Panc1 (cell line): Measurements from ENCODE around the gene AGBL5. TPM values are rescaled to one million over a fixed set of nuclear protein-coding genes. Genes with fewer than 3 reads are reported as not detected.

Experiments used
- ATAC-seq: fragments of 200-7000 bp; cut with Tn5 transposase; 2 replicates; pipeline ENCODE4 v1.9.1; 2020; ENCODE audit warnings: mild to moderate bottlenecking, moderate library complexity
- BruUV-seq: library from RNA; stranded (reverse); fragments of 400-500 nt; replicated peaks from 2 replicates; lab custom pipeline; 2021; lab: Mats Ljungman, UMichigan
- CTCF ChIA-PET: fragments of 300-600 bp; sonication (Branson Sonifier 250); formaldehyde crosslinking; loops from one replicate; lab custom pipeline; 2022; ENCODE audit warnings: antibody characterized with exemption; lab: Charles Lee
- POLR2A ChIA-PET: fragments of 300-600 bp; sonication (Branson Sonifier 250); formaldehyde crosslinking; loops from one replicate; lab custom pipeline; 2022; ENCODE audit warnings: antibody characterized with exemption; lab: Charles Lee
- DNase-seq: peaks from one replicate; pipeline ENCODE4 v3.0.0-alpha.2; 2010; ENCODE audit warnings: low read depth, low spot score
- H3K27ac ChIP-seq: 2 replicates; pipeline ENCODE4 v1.5.1; 2011; ENCODE audit warnings: mild to moderate bottlenecking, low read length, inconsistent platforms
- H3K27me3 ChIP-seq: fragments of 200-500 bp; sonication (Bioruptor generic); 2 replicates; pipeline ENCODE4 v1.6.0; 2014; ENCODE audit warnings: low read length, inconsistent platforms; ENCODE audit not compliant: control insufficient read depth, insufficient read depth
- H3K36me3 ChIP-seq: fragments of 200-500 bp; sonication (Bioruptor generic); 2 replicates; pipeline ENCODE4 v1.5.1; 2014; ENCODE audit warnings: inconsistent platforms, mild to moderate bottlenecking, low read length, moderate library complexity; ENCODE audit not compliant: control insufficient read depth, insufficient read depth
- H3K4me1 ChIP-seq: 2 replicates; pipeline ENCODE4 v1.5.1; 2011; ENCODE audit warnings: inconsistent platforms, mild to moderate bottlenecking, low read length, moderate library complexity; ENCODE audit not compliant: control insufficient read depth, insufficient read depth
- H3K4me3 ChIP-seq, 2 experiments: 2 replicates each; pipeline ENCODE4 v1.5.1; 2011 to 2012; ENCODE audit warnings: low read depth in 2 of 2, low read length in 2 of 2, mild to moderate bottlenecking in 2 of 2, inconsistent platforms in 1 of 2, moderate library complexity in 1 of 2
- H3K9me3 ChIP-seq: fragments of 200-500 bp; sonication (Bioruptor generic); 2 replicates; pipeline ENCODE4 v1.5.1; 2014; ENCODE audit warnings: low read depth, mild to moderate bottlenecking, inconsistent platforms, low read length, moderate library complexity; ENCODE audit not compliant: control insufficient read depth, insufficient read depth
- POLR2AphosphoS5 ChIP-seq: IDR thresholded peaks from 2 replicates; pipeline ENCODE4 v1.6.1; 2012; ENCODE audit warnings: mild to moderate bottlenecking, low read depth, low read length, moderate library complexity
- REST ChIP-seq, 2 experiments: IDR thresholded peaks; 2 replicates each; pipeline ENCODE4 v1.6.1; 2011 to 2012; ENCODE audit warnings: low read depth in 2 of 2, control low read depth in 1 of 2, low read length in 1 of 2, mild to moderate bottlenecking in 1 of 2, moderate library complexity in 1 of 2; ENCODE audit not compliant: insufficient read depth in 1 of 2
- SIN3A ChIP-seq: IDR thresholded peaks from 2 replicates; pipeline ENCODE4 v1.6.1; 2012; ENCODE audit warnings: low read depth, mild to moderate bottlenecking, low read length, moderate library complexity, borderline replicate concordance; ENCODE audit not compliant: insufficient read depth
- TCF7L2 ChIP-seq: IDR thresholded peaks from 2 replicates; pipeline ENCODE4 v1.6.1; 2011; ENCODE audit warnings: mild to moderate bottlenecking, low read depth, low read length, inconsistent platforms
- in situ Hi-C: cut with HindIII; loops from 2 replicates; pipeline ENCODE4 v1.10.0; 2016; ENCODE audit warnings: low sequenced_read_pairs, low pct_unique_long_range_greater_than_20kb
- intact Hi-C: fragments of 100-400 bp; cut with micrococcal nuclease; formaldehyde crosslinking; loops from one replicate; pipeline ENCODE4 v1.10.0; 2022; ENCODE audit not compliant: unreplicated experiment
- total RNA-seq: library from RNA; stranded (reverse); gene quantifications from one replicate; pipeline ENCODE4 v1.2.1, GENCODE V29; 2021; ENCODE audit not compliant: unreplicated experiment
- TF ChIP-seq, protein P1 (sequence below): fragments of 450-650 bp; IDR thresholded peaks from 2 replicates; pipeline ENCODE4 v1.5.1; 2017; ENCODE audit warnings: mild to moderate bottlenecking

The AGBL5 gene
- total RNA-seq, 1 experiment from 2014 or later: 55.6 TPM

DNA sequence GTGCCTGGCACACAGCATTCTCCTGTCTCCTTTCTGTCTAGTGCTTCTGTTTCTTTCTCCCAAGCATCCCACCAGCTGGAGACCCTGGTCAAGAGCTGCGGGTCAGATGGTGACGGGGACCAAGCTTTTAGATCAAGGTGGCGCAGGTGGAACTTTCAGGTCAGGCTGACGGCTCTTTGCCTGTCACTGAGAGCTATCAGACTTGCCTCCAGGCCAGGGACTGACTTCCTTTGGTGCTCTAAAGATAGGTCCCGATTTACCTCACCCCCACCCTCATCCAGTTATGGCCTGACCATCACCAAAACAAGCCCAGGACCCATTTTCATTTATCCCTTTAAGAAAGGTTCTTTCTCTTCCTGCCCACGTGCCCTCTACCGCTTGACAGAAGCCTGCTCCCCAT lies 25.8 kb downstream of the AGBL5 start:
- no peak for TF ChIP-seq SIN3A
- no peak for TF ChIP-seq TCF7L2
- no peak for TF ChIP-seq REST (IDR thresholded peaks at IDR 0.05; ENCODE audit: insufficient read depth in 1 of 2, low read depth in 2 of 2, low read length in 1 of 2)
- TF ChIP-seq, protein P1, sequence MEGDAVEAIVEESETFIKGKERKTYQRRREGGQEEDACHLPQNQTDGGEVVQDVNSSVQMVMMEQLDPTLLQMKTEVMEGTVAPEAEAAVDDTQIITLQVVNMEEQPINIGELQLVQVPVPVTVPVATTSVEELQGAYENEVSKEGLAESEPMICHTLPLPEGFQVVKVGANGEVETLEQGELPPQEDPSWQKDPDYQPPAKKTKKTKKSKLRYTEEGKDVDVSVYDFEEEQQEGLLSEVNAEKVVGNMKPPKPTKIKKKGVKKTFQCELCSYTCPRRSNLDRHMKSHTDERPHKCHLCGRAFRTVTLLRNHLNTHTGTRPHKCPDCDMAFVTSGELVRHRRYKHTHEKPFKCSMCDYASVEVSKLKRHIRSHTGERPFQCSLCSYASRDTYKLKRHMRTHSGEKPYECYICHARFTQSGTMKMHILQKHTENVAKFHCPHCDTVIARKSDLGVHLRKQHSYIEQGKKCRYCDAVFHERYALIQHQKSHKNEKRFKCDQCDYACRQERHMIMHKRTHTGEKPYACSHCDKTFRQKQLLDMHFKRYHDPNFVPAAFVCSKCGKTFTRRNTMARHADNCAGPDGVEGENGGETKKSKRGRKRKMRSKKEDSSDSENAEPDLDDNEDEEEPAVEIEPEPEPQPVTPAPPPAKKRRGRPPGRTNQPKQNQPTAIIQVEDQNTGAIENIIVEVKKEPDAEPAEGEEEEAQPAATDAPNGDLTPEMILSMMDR: no peak
- no peak for TF ChIP-seq POLR2AphosphoS5
- no peaks in the 10 kb centered on the region for H3K27me3 ChIP-seq
- intact Hi-C loops: no loop called here
- no peaks in the 10 kb centered on the region for H3K36me3 ChIP-seq
- H3K9me3 ChIP-seq: no peaks in the 10 kb centered on the region
- no TSS peak for BruUV-seq
- no peak overlapping the region for H3K27ac ChIP-seq
- ChIA-PET POLR2A (no interaction called here), CTCF (no interaction called here)
- peaks cover 7% of the 10 kb centered on the region for H3K4me1 ChIP-seq
- ATAC-seq (no peak), DNase-seq (no peak)
- H3K4me3 ChIP-seq: no peak overlapping the region
- in situ Hi-C loops: no loop called here

- H3K27ac ChIP-seq: no peak within 1 kb of the TSS
Measured at GRCh38 chr2:27078267-27079194, 27.1 kb downstream of the AGBL5 start, which contains the start of gene EMILIN1. Gene EMILIN1, plus strand, starts transcription at chr2:27078615. Its CDS starts 451 bp downstream, at chr2:27079066.

More at GRCh38 chr2:27078267-27079194, 27.1 kb downstream of the AGBL5 start, which contains the start of gene EMILIN1:
- ChIA-PET POLR2A (no interaction called here), CTCF (interaction anchor here (0.6 kb wide), 1 partner anchor 392 kb away, joined by 4 read pairs; no protein-coding TSS in a partner anchor)
- in situ Hi-C loops (no loop called here), intact Hi-C loops (no loop called here)
- no peaks in the 10 kb centered on the region for H3K9me3 ChIP-seq
- peak within 1 kb of the TSS in 1 of 2 experiments; percentile 40; a peak in 1 of 4 replicates for H3K4me3 ChIP-seq
- no TSS peak for BruUV-seq
- H3K36me3 ChIP-seq: no peaks in the 10 kb centered on the region
- no peaks in the 10 kb centered on the region for H3K27me3 ChIP-seq
- no peak for TF ChIP-seq REST (IDR thresholded peaks at IDR 0.05; ENCODE audit: insufficient read depth in 1 of 2, low read depth in 2 of 2, low read length in 1 of 2)
- TF ChIP-seq SIN3A: no peak
- no peak for TF ChIP-seq TCF7L2
- TF ChIP-seq, protein P1: no peak
- TF ChIP-seq POLR2AphosphoS5: no peak
- ATAC-seq (no peak), DNase-seq (no peak)
- H3K4me1 ChIP-seq: peaks cover 3% of the 10 kb centered on the region
